ENCODE measurements around the gene CTDSPL. TPM values are rescaled to one million over a fixed set of nuclear protein-coding genes. Genes with fewer than 3 reads are reported as not detected.

Gene CTDSPL
- total RNA-seq, 1 experiment from 2014 or later = 14.0 TPM

GRCh38 chr3:37942646-37943045 lies 81.0 kb downstream of the CTDSPL start:
- BruUV-seq (replicated peaks) = no TSS peak
- Histone ChIP-seq H3K4me3 (ENCODE audit: low read depth, low read length, poor library complexity, severe bottlenecking) (no peak overlapping the region), H3K27ac (ENCODE audit: low read depth, low read length, poor library complexity, severe bottlenecking) (no peak overlapping the region), H3K27me3 (replicated peaks; ENCODE audit: insufficient read depth, low read depth, low read length, poor library complexity) (no peaks in the 10 kb centered on the region), H3K4me1 (ENCODE audit: insufficient read depth, low read length, poor library complexity, severe bottlenecking) (peaks cover 49% of the 10 kb centered on the region), H3K9me3 (ENCODE audit: low read depth, low read length, poor library complexity, severe bottlenecking) (no peaks in the 10 kb centered on the region), H3K36me3 (ENCODE audit: insufficient read depth, low read length, poor library complexity, severe bottlenecking) (no peaks in the 10 kb centered on the region)
- intact Hi-C loops (cut with micrococcal nuclease; ENCODE audit: unreplicated experiment) = no loop called here
- CTCF ChIA-PET = no interaction called here
- no peak for TF ChIP-seq CTCF (conservative IDR thresholded peaks at IDR 0.05; ENCODE audit: low read depth, low read length)
- no peak for TF ChIP-seq EZH2 (IDR thresholded peaks at IDR 0.05; ENCODE audit: borderline replicate concordance, low read depth, low read length, poor library complexity, severe bottlenecking)
- POLR2A ChIA-PET (ENCODE audit: low non-redundant PET) = no interaction called here
- DNase-seq (ENCODE audit: low spot score) = no peak

- ChIA-PET CTCF (no interaction called here), POLR2A (ENCODE audit: low non-redundant PET) (no interaction called here)
- DNase-seq (ENCODE audit: low spot score) = no peak
- peaks cover 49% of the 10 kb centered on the region for H3K4me1 ChIP-seq (ENCODE audit: insufficient read depth, low read length, poor library complexity, severe bottlenecking)
- BruUV-seq (replicated peaks) = no TSS peak
- no peaks in the 10 kb centered on the region for H3K36me3 ChIP-seq (ENCODE audit: insufficient read depth, low read length, poor library complexity, severe bottlenecking)
- H3K27ac ChIP-seq (ENCODE audit: low read depth, low read length, poor library complexity, severe bottlenecking) = no peak overlapping the region
- H3K9me3 ChIP-seq (ENCODE audit: low read depth, low read length, poor library complexity, severe bottlenecking) = no peaks in the 10 kb centered on the region
- no peak overlapping the region for H3K4me3 ChIP-seq (ENCODE audit: low read depth, low read length, poor library complexity, severe bottlenecking)
- H3K27me3 ChIP-seq (replicated peaks; ENCODE audit: insufficient read depth, low read depth, low read length, poor library complexity) = no peaks in the 10 kb centered on the region
- no peak for TF ChIP-seq EZH2 (IDR thresholded peaks at IDR 0.05; ENCODE audit: borderline replicate concordance, low read depth, low read length, poor library complexity, severe bottlenecking)
- no peak for TF ChIP-seq CTCF (conservative IDR thresholded peaks at IDR 0.05; ENCODE audit: low read depth, low read length)
- intact Hi-C loops (cut with micrococcal nuclease; ENCODE audit: unreplicated experiment) = no loop called here
Measured at GRCh38 chr3:37943126-37943525, 81.4 kb downstream of the CTDSPL start.

GRCh38 chr3:37943631-37944314 lies 82.1 kb downstream of the CTDSPL start:
- CTCF ChIA-PET = no interaction called here
- TF ChIP-seq CTCF (conservative IDR thresholded peaks at IDR 0.05; ENCODE audit: low read depth, low read length) (no peak), EZH2 (IDR thresholded peaks at IDR 0.05; ENCODE audit: borderline replicate concordance, low read depth, low read length, poor library complexity, severe bottlenecking) (no peak)
- H3K36me3 ChIP-seq (ENCODE audit: insufficient read depth, low read length, poor library complexity, severe bottlenecking) = no peaks in the 10 kb centered on the region
- intact Hi-C loops (cut with micrococcal nuclease; ENCODE audit: unreplicated experiment) = no loop called here
- no TSS peak for BruUV-seq (replicated peaks)
- H3K4me3 ChIP-seq (ENCODE audit: low read depth, low read length, poor library complexity, severe bottlenecking) = no peak overlapping the region
- no peaks in the 10 kb centered on the region for H3K27me3 ChIP-seq (replicated peaks; ENCODE audit: insufficient read depth, low read depth, low read length, poor library complexity)
- POLR2A ChIA-PET (ENCODE audit: low non-redundant PET) = no interaction called here
- H3K9me3 ChIP-seq (ENCODE audit: low read depth, low read length, poor library complexity, severe bottlenecking) = no peaks in the 10 kb centered on the region
- H3K27ac ChIP-seq (ENCODE audit: low read depth, low read length, poor library complexity, severe bottlenecking) = no peak overlapping the region
- peaks cover 49% of the 10 kb centered on the region for H3K4me1 ChIP-seq (ENCODE audit: insufficient read depth, low read length, poor library complexity, severe bottlenecking)
- no peak for DNase-seq (ENCODE audit: low spot score)

Measured in A673 (cell line).